ENCODE measurements around the gene UNG.

GRCh38 chr12:109089683-109090082, 7.7 kb upstream of the UNG start:
- TF ChIP-seq EP300 (IDR thresholded peaks at IDR 0.05; ENCODE audit: borderline replicate concordance) = no peak
- no peak for TF ChIP-seq EGR1 (IDR thresholded peaks at IDR 0.05)

Measured in Ishikawa (cell line).